Hepatocyte (in vitro differentiated cells): ENCODE data around the gene NRXN2.

ENCODE experiments used
- CTCF ChIP-seq: fragments of 200-600 bp; sonication (generic); IDR thresholded peaks from 2 replicates; pipeline ENCODE4 v1.5.1; 2016; ENCODE audit warnings: antibody characterized with exemption, mild to moderate bottlenecking; ENCODE audit not compliant: poor library complexity
- EZH2phosphoT487 ChIP-seq: fragments of 200-600 bp; sonication (generic); IDR thresholded peaks from one replicate; pipeline ENCODE4 v1.6.1; 2018; ENCODE audit warnings: antibody characterized with exemption, mild to moderate bottlenecking, low read depth, moderate library complexity; ENCODE audit not compliant: unreplicated experiment, severe bottlenecking

GRCh38 chr11:64560941-64561340 lies 162.1 kb downstream of the NRXN2 start:
- TF ChIP-seq CTCF (no peak), EZH2phosphoT487 (no peak)
